ENCODE results near the gene KCNG3. TPM values are rescaled to one million over a fixed set of nuclear protein-coding genes. Genes with fewer than 3 reads are reported as not detected.

KCNG3 gene
- total and polyA plus RNA-seq, 2 experiments from 2014 or later: not detected

GRCh38 chr2:42425697-42426096, 68.1 kb downstream of the KCNG3 start:
- no peak overlapping the region for H3K4me2 ChIP-seq (ENCODE audit: unreplicated experiment)
- no peaks in the 10 kb centered on the region for H4K20me1 ChIP-seq (ENCODE audit: insufficient read depth)
- no peak for DNase-seq
- 94 to 96% methylated on average over 3 of the region's 3 CpGs for WGBS, 2 experiments (ENCODE audit: low coverage in 1 of 2, low lambda C conversion rate in 2 of 2, missing lambda C conversion rate in 2 of 2)
- no peak overlapping the region for H3K27ac ChIP-seq
- H3K4me3 ChIP-seq: no peak overlapping the region
- peaks cover 22% of the 10 kb centered on the region for H3K4me1 ChIP-seq (ENCODE audit: insufficient read depth)
- no peak overlapping the region for H3K9ac ChIP-seq
- no peaks in the 10 kb centered on the region for H3K79me2 ChIP-seq (ENCODE audit: insufficient read depth)
- H3F3A ChIP-seq (ENCODE audit: insufficient read depth): peaks cover 9% of the 10 kb centered on the region
- TF ChIP-seq EZH2phosphoT487 (IDR thresholded peaks at IDR 0.05; ENCODE audit: insufficient read depth, low read depth) (no peak), EZH2 (IDR thresholded peaks at IDR 0.05; ENCODE audit: insufficient read depth, poor library complexity, severe bottlenecking) (no peak)
- H2AFZ ChIP-seq: no peak overlapping the region
- H3K36me3 ChIP-seq (ENCODE audit: low read depth): no peaks in the 10 kb centered on the region
- H3K9me3 ChIP-seq (ENCODE audit: low read depth): no peaks in the 10 kb centered on the region
- no peaks in the 10 kb centered on the region for H3K27me3 ChIP-seq (replicated peaks; ENCODE audit: insufficient read depth)
- in situ Hi-C loops (cut with MboI): no loop called here
- no peaks in the 10 kb centered on the region for H3K9me2 ChIP-seq (ENCODE audit: insufficient read depth)

GRCh38 chr2:42424033-42424432, 69.7 kb downstream of the KCNG3 start:
- peak overlapping the region; percentile 32 for H3K4me2 ChIP-seq (ENCODE audit: unreplicated experiment)
- TF ChIP-seq EZH2phosphoT487 (IDR thresholded peaks at IDR 0.05; ENCODE audit: insufficient read depth, low read depth): no peak
- TF ChIP-seq EZH2 (IDR thresholded peaks at IDR 0.05; ENCODE audit: insufficient read depth, poor library complexity, severe bottlenecking): no peak
- H3K9ac ChIP-seq: no peak overlapping the region
- H3F3A ChIP-seq (ENCODE audit: insufficient read depth): peaks cover 14% of the 10 kb centered on the region
- no peaks in the 10 kb centered on the region for H3K36me3 ChIP-seq (ENCODE audit: low read depth)
- H4K20me1 ChIP-seq (ENCODE audit: insufficient read depth): no peaks in the 10 kb centered on the region
- H3K27ac ChIP-seq: no peak overlapping the region
- no peaks in the 10 kb centered on the region for H3K9me2 ChIP-seq (ENCODE audit: insufficient read depth)
- H3K9me3 ChIP-seq (ENCODE audit: low read depth): no peaks in the 10 kb centered on the region
- H3K27me3 ChIP-seq (replicated peaks; ENCODE audit: insufficient read depth): no peaks in the 10 kb centered on the region
- H3K79me2 ChIP-seq (ENCODE audit: insufficient read depth): no peaks in the 10 kb centered on the region
- in situ Hi-C loops (cut with MboI): no loop called here
- DNase-seq: peak; percentile 76
- H3K4me3 ChIP-seq: no peak overlapping the region
- H3K4me1 ChIP-seq (ENCODE audit: insufficient read depth): peaks cover 30% of the 10 kb centered on the region
- 31 to 42% methylated on average over 4 of the region's 4 CpGs for WGBS, 2 experiments (ENCODE audit: low coverage in 1 of 2, low lambda C conversion rate in 2 of 2, missing lambda C conversion rate in 2 of 2)
- no peak overlapping the region for H2AFZ ChIP-seq

GRCh38 chr2:42421601-42422239, 72.1 kb downstream of the KCNG3 start:
- no peak overlapping the region for H3K9ac ChIP-seq
- no peaks in the 10 kb centered on the region for H3K9me3 ChIP-seq (ENCODE audit: low read depth)
- in situ Hi-C loops (cut with MboI): no loop called here
- no peaks in the 10 kb centered on the region for H3K27me3 ChIP-seq (replicated peaks; ENCODE audit: insufficient read depth)
- H3K4me3 ChIP-seq: no peak overlapping the region
- peak; percentile 24 for DNase-seq
- no peaks in the 10 kb centered on the region for H3K79me2 ChIP-seq (ENCODE audit: insufficient read depth)
- no peak overlapping the region for H3K27ac ChIP-seq
- peaks cover 37% of the 10 kb centered on the region for H3K4me1 ChIP-seq (ENCODE audit: insufficient read depth)
- H2AFZ ChIP-seq: no peak overlapping the region
- TF ChIP-seq EZH2phosphoT487 (IDR thresholded peaks at IDR 0.05; ENCODE audit: insufficient read depth, low read depth) (no peak), EZH2 (IDR thresholded peaks at IDR 0.05; ENCODE audit: insufficient read depth, poor library complexity, severe bottlenecking) (no peak)
- no peaks in the 10 kb centered on the region for H3K36me3 ChIP-seq (ENCODE audit: low read depth)
- H3F3A ChIP-seq (ENCODE audit: insufficient read depth): peaks cover 14% of the 10 kb centered on the region
- H4K20me1 ChIP-seq (ENCODE audit: insufficient read depth): no peaks in the 10 kb centered on the region
- 80 to 82% methylated on average over 3 of the region's 3 CpGs for WGBS, 2 experiments (ENCODE audit: low coverage in 1 of 2, low lambda C conversion rate in 2 of 2, missing lambda C conversion rate in 2 of 2)
- no peak overlapping the region for H3K4me2 ChIP-seq (ENCODE audit: unreplicated experiment)
- no peaks in the 10 kb centered on the region for H3K9me2 ChIP-seq (ENCODE audit: insufficient read depth)

- 0 out of 2 replicates have a peak overlapping the region, but pooled peaks have one; percentile 31 for H3K4me3 ChIP-seq
- H4K20me1 ChIP-seq (ENCODE audit: insufficient read depth): no peaks in the 10 kb centered on the region
- no peak overlapping the region for H2AFZ ChIP-seq
- peak overlapping the region; percentile 73 for H3K4me2 ChIP-seq (ENCODE audit: unreplicated experiment)
- TF ChIP-seq EZH2phosphoT487 (IDR thresholded peaks at IDR 0.05; ENCODE audit: insufficient read depth, low read depth): 0 out of 2 replicates have a peak, but pooled peaks have one; percentile 4
- no peak for TF ChIP-seq EZH2 (IDR thresholded peaks at IDR 0.05; ENCODE audit: insufficient read depth, poor library complexity, severe bottlenecking)
- H3K27me3 ChIP-seq (replicated peaks; ENCODE audit: insufficient read depth): no peaks in the 10 kb centered on the region
- peaks cover 14% of the 10 kb centered on the region for H3F3A ChIP-seq (ENCODE audit: insufficient read depth)
- in situ Hi-C loops (cut with MboI): no loop called here
- H3K36me3 ChIP-seq (ENCODE audit: low read depth): no peaks in the 10 kb centered on the region
- no peaks in the 10 kb centered on the region for H3K9me3 ChIP-seq (ENCODE audit: low read depth)
- peak overlapping the region; percentile 67 for H3K27ac ChIP-seq
- H3K79me2 ChIP-seq (ENCODE audit: insufficient read depth): no peaks in the 10 kb centered on the region
- DNase-seq: peak; percentile 55
- 24 to 27% methylated on average over 3 of the region's 3 CpGs for WGBS, 2 experiments (ENCODE audit: low coverage in 1 of 2, low lambda C conversion rate in 2 of 2, missing lambda C conversion rate in 2 of 2)
- H3K9ac ChIP-seq: peak overlapping the region; percentile 34; the same call in 1 of the 2 replicates
- peaks cover 37% of the 10 kb centered on the region for H3K4me1 ChIP-seq (ENCODE audit: insufficient read depth)
- H3K9me2 ChIP-seq (ENCODE audit: insufficient read depth): no peaks in the 10 kb centered on the region
Observed at GRCh38 chr2:42421157-42421485, 72.7 kb downstream of the KCNG3 start.

All from GM23248 (cell line).